GM21786 (cell line): Measurements from ENCODE around the gene SLC27A6.
"Not testable (repeated sequence)": the region's sequence is repeated elsewhere in the genome, so short reads cannot be mapped to it uniquely, and the experiment has no call there.

Experiments used
- ATAC-seq: cut with Tn5 transposase; IDR thresholded peaks from one replicate; pipeline ENCODE4 v1.9.1; 2021; ENCODE audit not compliant: unreplicated experiment

The SLC27A6 gene

DNA sequence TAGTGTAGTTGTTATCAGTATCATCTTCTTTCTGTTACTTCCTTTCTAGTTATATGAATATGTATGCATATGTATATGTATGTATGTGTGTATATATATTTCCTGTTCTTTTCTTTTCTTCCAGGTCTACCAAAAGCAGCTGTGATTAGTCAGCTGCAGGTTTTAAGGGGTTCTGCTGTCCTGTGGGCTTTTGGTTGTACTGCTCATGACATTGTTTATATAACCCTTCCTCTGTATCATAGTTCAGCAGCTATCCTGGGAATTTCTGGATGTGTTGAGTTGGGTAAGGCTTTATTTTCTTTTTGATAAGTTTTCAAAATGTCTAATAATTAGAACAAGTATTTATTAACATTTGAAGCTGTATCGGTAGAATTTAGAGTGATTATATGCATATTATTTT, 23.2 kb downstream of the SLC27A6 start:
- ATAC-seq: no peak

DNA sequence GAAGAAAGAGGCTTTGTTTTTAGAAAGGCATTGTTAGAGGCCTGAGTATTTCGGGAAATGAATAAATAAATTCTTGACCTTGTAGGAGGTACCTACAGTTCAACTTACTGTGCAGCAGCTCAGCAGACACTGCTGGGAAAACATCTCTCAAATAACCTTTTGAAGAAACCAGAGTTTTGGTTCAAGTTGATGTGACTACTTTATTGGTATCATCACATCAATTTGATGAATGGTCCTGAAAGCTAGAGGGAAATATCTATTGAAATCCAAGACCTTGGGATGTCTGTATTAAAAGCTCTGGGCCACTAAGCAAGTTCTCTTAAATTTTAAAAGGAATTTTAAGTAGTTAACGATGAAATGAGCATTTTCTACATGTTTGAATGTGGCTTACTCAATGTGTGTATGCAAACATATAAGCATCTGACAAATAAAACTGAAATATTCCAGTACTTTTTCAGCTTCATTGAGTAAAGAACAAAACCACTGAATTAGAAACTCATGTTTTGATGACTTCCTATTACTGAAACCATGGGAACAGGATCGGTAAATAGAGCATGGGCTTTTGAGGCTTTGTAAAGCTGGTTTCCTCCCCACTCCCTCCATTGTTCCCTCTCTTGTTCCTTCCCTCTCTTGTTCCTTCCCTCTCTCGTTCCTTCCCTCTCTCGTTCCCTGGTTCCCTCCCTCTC, 36.7 kb downstream of the SLC27A6 start:
- no peak for ATAC-seq

GRCh38 chr5:129002527-129002842, 37.2 kb downstream of the SLC27A6 start:
- ATAC-seq: no peak

- ATAC-seq: no peak
Observed at GRCh38 chr5:129003232-129003631, 37.9 kb downstream of the SLC27A6 start.

- ATAC-seq: no peak
Observed at GRCh38 chr5:129014185-129014584, 48.9 kb downstream of the SLC27A6 start.

GRCh38 chr5:129018837-129019236, 53.5 kb downstream of the SLC27A6 start:
- ATAC-seq: no peak

DNA sequence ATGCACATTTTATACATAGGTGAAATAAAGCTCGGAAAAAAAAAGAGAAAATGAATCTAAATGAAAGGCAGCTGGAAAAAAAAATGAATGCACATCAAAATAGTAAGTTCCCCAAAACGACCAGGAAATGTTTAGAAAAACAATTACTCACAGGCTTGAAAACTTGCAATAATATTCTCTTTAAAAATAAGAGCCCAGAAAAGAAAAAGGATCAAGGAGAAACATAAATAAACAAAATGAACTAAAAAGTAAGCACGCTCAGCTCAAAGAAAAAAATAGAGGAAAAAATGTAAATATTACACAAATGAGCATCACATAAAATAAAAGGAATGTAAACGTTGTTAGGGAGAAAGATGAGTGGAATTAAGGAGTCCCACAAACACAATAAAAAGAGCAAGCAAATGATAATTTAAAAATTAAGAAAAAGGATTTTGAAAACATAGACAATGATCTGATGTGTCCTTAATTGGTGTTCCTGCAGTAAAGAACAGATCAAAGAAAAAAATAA, 54.2 kb downstream of the SLC27A6 start:
- no peak for ATAC-seq

DNA sequence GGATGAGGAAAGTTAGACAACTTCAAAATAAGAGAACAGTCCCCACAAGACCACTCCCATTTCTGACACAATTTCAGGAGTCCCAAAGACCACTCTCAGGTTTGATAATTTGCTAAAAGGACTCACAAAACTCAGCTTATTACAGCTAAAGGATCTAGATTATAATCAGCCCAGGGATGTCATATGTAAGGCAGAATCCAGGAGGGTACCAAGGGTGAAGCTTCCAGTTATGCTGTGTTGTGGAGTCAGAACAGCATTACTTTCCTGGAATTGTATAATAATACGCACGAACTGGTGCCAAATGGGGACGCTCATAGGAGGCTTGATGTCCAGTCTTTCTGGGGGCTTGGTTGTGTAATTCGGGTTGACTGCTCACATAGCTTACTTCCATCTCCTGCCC, 55.4 kb downstream of the SLC27A6 start:
- no peak for ATAC-seq

DNA sequence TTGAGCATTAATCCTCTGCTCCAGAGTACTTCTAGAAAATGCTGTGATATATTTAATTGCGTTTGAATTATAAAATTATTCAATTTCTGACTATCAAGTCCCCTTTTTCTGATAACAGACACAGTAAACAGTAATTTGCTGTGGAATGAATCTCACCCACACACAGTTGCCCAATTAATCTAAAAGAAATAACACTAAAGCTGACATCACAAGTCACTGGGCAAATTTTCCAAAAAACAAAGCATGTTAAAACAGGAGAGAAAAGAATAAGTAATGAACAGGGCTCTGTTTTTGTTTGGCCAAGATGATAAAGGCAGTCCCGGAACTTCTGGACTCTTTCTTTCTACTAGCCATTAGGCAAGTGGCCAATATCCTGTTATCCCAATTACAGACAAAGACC, 56.5 kb downstream of the SLC27A6 start:
- ATAC-seq: no peak

DNA sequence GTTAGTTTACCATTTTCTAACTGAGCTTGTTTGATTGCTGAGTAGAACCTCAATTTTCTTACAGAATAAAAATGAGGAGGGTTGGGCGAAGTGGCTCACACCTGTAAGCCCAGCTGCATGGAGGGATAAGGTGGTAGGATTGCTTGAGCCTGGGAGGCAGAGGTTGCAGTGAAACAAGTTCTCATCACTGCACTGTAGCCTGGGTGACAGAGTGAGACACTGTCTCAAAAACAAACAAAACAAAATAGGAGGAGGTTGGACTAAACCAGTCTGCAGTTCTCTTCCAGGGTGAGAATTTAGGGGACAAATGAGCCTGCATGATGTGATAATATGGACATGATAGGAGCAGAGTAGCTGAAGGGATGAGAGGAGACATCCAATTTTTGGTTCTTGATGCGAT, 57.3 kb downstream of the SLC27A6 start:
- no peak for ATAC-seq

- ATAC-seq: no peak
Observed at GRCh38 chr5:129027260-129027659, 62.0 kb downstream of the SLC27A6 start.

GRCh38 chr5:129031886-129032683, 66.8 kb downstream of the SLC27A6 start:
- no peak for ATAC-seq

DNA sequence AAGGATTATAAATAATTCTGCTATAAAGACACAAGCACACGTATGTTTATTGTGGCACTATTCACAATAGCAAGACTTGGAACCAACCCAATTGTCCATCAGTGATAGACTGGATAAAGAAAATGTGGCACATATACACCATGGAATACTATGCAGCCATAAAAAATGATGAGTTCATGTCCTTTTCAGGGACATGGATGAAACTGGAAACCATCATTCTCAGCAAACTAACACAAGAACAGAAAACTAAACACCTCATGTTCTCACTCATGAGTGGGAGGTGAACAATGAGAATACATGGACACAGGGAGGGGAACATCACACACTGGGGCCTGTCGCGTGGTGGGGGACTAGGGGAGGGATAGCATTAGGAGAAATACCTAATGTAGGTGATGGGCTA, 71.0 kb downstream of the SLC27A6 start:
- not testable (repeated sequence) for ATAC-seq

DNA sequence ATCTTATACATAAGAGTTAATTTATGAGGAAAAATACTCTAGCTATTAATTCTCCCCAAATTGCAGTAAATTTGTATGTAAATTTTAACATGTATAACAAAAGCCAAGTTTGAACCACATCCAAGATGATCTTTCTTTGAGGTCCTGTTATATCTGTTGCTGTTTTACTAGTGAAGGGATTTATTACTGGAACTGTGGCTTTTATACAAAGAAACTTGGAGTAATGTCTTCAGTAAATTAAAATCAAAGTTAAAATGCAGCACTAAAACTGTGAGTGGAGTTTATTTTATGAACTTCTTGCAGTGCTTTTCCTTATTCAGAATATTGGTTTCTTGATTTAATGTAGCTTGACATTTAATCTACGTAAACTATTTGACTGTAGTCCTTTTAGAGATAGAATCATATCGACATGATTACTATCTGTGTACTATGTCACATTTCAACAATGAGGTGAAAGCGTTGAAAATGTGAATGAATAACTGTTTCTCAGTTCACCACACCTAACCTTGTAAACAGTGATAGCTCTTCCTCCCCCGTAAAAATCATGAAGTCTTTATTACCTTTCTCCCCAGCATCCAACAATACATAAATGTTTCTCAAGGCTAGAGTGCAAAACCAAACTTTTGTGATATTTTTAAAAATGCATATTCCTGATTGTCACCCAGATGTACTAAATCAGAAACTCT, 76.1 kb downstream of the SLC27A6 start:
- ATAC-seq: no peak

DNA sequence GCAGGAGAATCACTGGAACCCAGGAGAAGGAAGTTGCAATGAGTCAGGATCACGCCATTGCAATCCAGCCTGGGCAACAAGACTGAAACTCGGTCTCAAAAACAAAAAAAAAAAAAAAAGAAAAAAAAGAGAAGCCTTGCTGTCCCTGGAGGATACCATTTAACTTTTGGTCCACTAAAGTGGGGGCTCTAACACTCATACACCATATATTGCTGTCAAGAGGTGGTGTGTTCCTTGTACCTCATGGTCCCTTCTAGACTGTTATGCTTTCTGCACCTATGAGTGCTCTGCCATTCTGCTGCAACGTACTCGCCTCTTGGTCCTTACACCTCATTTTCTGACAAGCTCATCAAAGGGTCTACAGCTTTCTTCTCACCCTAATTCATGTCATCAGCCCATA, 77.0 kb downstream of the SLC27A6 start:
- no peak for ATAC-seq

GRCh38 chr5:129043894-129044293, 78.6 kb downstream of the SLC27A6 start:
- no peak for ATAC-seq

- ATAC-seq: no peak
Observed at GRCh38 chr5:129046151-129046550, 80.9 kb downstream of the SLC27A6 start.

DNA sequence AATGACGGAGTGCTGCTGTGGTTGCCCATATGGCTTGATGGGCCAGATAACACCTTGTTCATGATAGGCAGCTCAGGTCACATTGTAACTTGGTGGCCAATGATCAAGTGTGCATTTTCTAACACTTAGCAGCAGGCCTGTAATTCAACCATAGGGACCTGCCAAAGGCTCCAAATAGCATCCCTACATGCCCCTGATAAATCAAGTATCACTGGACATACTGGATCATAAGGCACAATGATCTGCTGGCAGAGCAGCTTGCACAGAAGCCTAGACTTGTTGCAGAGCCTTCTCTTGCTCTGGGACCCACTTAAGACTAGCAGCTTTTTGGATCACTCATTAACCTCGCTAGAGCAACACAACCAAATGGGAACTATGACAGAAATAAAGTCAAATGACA, 83.2 kb downstream of the SLC27A6 start:
- ATAC-seq: no peak

GRCh38 chr5:129049126-129049799, 84.0 kb downstream of the SLC27A6 start:
- no peak for ATAC-seq

DNA sequence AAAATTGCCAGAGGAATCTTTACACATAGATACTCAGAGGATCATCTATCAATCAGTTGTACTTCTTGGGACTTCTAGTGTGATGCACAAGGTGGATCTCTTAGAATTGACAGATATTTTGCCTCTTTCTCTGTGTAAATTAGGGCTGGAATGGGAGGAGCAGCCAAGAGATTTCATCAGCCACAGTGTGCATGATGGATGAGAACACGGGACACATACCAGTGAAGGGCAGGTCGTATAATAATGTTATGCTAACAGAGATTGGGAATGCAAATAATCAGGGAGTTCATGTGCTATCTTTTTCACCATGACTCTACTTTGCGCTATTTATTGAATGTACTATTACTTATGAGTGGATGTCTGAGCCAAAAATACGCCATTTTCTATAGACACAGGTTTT, 86.0 kb downstream of the SLC27A6 start:
- no peak for ATAC-seq

- no peak for ATAC-seq
Observed at GRCh38 chr5:129053438-129053837, 88.2 kb downstream of the SLC27A6 start.
